Hippocampal formation (tissue), 2 donors: ENCODE measurements around the gene ALPP.
A peak's percentile ranks its signal among the peaks of the same experiment; 100 is the strongest.
"Not testable (repeated sequence)": the region's sequence is repeated elsewhere in the genome, so short reads cannot be mapped to it uniquely, and the experiment has no call there.

Experiments
- DNase-seq, 2 donors: peaks; one replicate each; lab custom pipeline; 2025; lab: John Stamatoyannopoulos, UW

ALPP gene

GRCh38 chr2:232363784-232364615 lies 14.6 kb upstream of the ALPP start:
- no peak for DNase-seq

GRCh38 chr2:232364806-232365594 lies 13.6 kb upstream of the ALPP start:
- not testable (repeated sequence) for DNase-seq

- DNase-seq = no peak
These were observed 12.8 kb upstream of the ALPP start for GRCh38 chr2:232365621-232366321.

- not testable (repeated sequence) for DNase-seq
These were observed 12.1 kb upstream of the ALPP start for GRCh38 chr2:232366461-232366860.

GRCh38 chr2:232367016-232367415 lies 11.5 kb upstream of the ALPP start:
- DNase-seq = no peak

GRCh38 chr2:232367591-232368233 lies 10.8 kb upstream of the ALPP start:
- DNase-seq = no peak

GRCh38 chr2:232368311-232368731 lies 10.2 kb upstream of the ALPP start:
- DNase-seq = no peak

- no peak for DNase-seq
These were observed 9.2 kb upstream of the ALPP start for GRCh38 chr2:232369126-232369951.

- not testable (repeated sequence) for DNase-seq
These were observed 8.5 kb upstream of the ALPP start for GRCh38 chr2:232370007-232370406.

GRCh38 chr2:232372231-232373208 lies 6.0 kb upstream of the ALPP start:
- no peak for DNase-seq

- DNase-seq = peak in 1 of 2 donors; percentile 13
These were observed 4.2 kb upstream of the ALPP start for GRCh38 chr2:232374356-232374755.

GRCh38 chr2:232375164-232375563 lies 3.4 kb upstream of the ALPP start:
- no peak for DNase-seq

- DNase-seq = no peak
These were observed 2.3 kb upstream of the ALPP start for GRCh38 chr2:232376260-232376659.

- no peak for DNase-seq
These were observed 1.8 kb upstream of the ALPP start for GRCh38 chr2:232376713-232377112.

- DNase-seq = no peak
These were observed 1.2 kb upstream of the ALPP start for GRCh38 chr2:232377319-232377718.

GRCh38 chr2:232377841-232378734 lies 463 bp upstream of the ALPP start:
- DNase-seq = no peak

GRCh38 chr2:232379610-232380590 lies 1.3 kb downstream of the ALPP start:
- not testable (repeated sequence) for DNase-seq
